ENCODE measurements around the gene AAMP.

Gene AAMP

GRCh38 chr2:218271865-218272530, 2.1 kb upstream of the AAMP start (continued):
- no peak for TF ChIP-seq ZSCAN18 (tag by site-specific recombination; IDR thresholded peaks at IDR 0.05)
- no peak for TF ChIP-seq KLF9 (tag by site-specific recombination; IDR thresholded peaks at IDR 0.05; ENCODE audit: low read depth)
- TF ChIP-seq ZBTB48 (tag by site-specific recombination; IDR thresholded peaks at IDR 0.05), result no peak

- H3K4me1 ChIP-seq (ENCODE audit: control insufficient read depth, insufficient read depth, low read length), result peaks cover 3% of the 10 kb centered on the region; the same call in 1 of the 2 replicates
- no peaks in the 10 kb centered on the region for H3K9me3 ChIP-seq (ENCODE audit: control insufficient read depth, insufficient read depth, low read depth, low read length)
- peaks cover 7 to 55% of the 10 kb centered on the region in 2 experiments; a peak in 2 of 3 replicates for H3K36me3 ChIP-seq (ENCODE audit: control insufficient read depth in 2 of 2, insufficient read depth in 1 of 2, low read length in 2 of 2)
- CTCF ChIA-PET, result interaction anchor here (0.6 to 7.3 kb wide), 21 partner anchors 9 to 1007 kb away, joined by 3 to 89 read pairs (median 4); partner anchors contain the start of genes CATIP and TMBIM1
- POLR2A ChIA-PET, result interaction anchor here (1.4 to 4.3 kb wide), 3 partner anchors 15 to 134 kb away, joined by 4 to 29 read pairs (median 11); no protein-coding TSS in a partner anchor
- no peak overlapping the region for H3K27ac ChIP-seq (ENCODE audit: extremely low read depth, low read depth, low read length)
- peak overlapping the region; percentile 76; the same call in 1 of the 2 replicates for H3K4me3 ChIP-seq (ENCODE audit: low read depth, low read length)
- peak; percentile 58 for TF ChIP-seq PRDM10 (tag by site-specific recombination; IDR thresholded peaks at IDR 0.05)
- TF ChIP-seq GLIS1 (tag by site-specific recombination; IDR thresholded peaks at IDR 0.05), result no peak
These were observed 1.5 kb upstream of the AAMP start for GRCh38 chr2:218271487-218271797.

GRCh38 chr2:218270721-218271486, 967 bp upstream of the AAMP start:
- CTCF ChIA-PET, result interaction anchor here (0.6 to 7.3 kb wide), 29 partner anchors 9 to 1008 kb away, joined by 3 to 89 read pairs (median 4); partner anchors contain the start of genes CATIP and TMBIM1
- TF ChIP-seq ZNF350 (tag by site-specific recombination; IDR thresholded peaks at IDR 0.05) (no peak), ZEB2 (tag by site-specific recombination; IDR thresholded peaks at IDR 0.05) (no peak), ZBTB20 (tag by site-specific recombination; IDR thresholded peaks at IDR 0.05) (peak; percentile 10; the same call in 1 of the 2 replicates), KLF10 (tag by site-specific recombination; IDR thresholded peaks at IDR 0.05) (no peak), ZNF600 (tag by site-specific recombination; IDR thresholded peaks at IDR 0.05) (no peak), RBAK (tag by site-specific recombination; IDR thresholded peaks at IDR 0.05) (no peak), ZNF133 (tag by site-specific recombination; IDR thresholded peaks at IDR 0.05) (no peak), ZNF335 (tag by site-specific recombination; conservative IDR thresholded peaks at IDR 0.05) (peak; percentile 70), ZNF184 (tag by site-specific recombination; IDR thresholded peaks at IDR 0.05) (no peak), ZNF280C (tag by site-specific recombination; IDR thresholded peaks at IDR 0.05) (no peak), ZNF544 (tag by site-specific recombination; IDR thresholded peaks at IDR 0.05) (no peak), ZNF830 (tag by site-specific recombination; IDR thresholded peaks at IDR 0.05; ENCODE audit: low read depth) (no peak), ZBTB48 (tag by site-specific recombination; IDR thresholded peaks at IDR 0.05) (no peak), ZNF266 (tag by site-specific recombination; IDR thresholded peaks at IDR 0.05; ENCODE audit: low read depth) (no peak), ZNF449 (tag by site-specific recombination; IDR thresholded peaks at IDR 0.05) (no peak), ZNF292 (tag by site-specific recombination; IDR thresholded peaks at IDR 0.05; ENCODE audit: borderline replicate concordance, low read depth) (no peak)
- H3K4me3 ChIP-seq (ENCODE audit: low read depth, low read length), result peak overlapping the region; percentile 76
- peaks cover 7 to 55% of the 10 kb centered on the region in 2 experiments; a peak in 2 of 3 replicates for H3K36me3 ChIP-seq (ENCODE audit: control insufficient read depth in 2 of 2, insufficient read depth in 1 of 2, low read length in 2 of 2)
- POLR2A ChIA-PET, result interaction anchor here (0.6 to 4.3 kb wide), 20 partner anchors 9 to 440 kb away, joined by 3 to 29 read pairs (median 6); partner anchors contain the start of genes ARPC2, BCS1L, CTDSP1 and GPBAR1
- H3K4me1 ChIP-seq (ENCODE audit: control insufficient read depth, insufficient read depth, low read length), result peaks cover 3% of the 10 kb centered on the region; the same call in 1 of the 2 replicates
- H3K27ac ChIP-seq (ENCODE audit: extremely low read depth, low read depth, low read length), result peak overlapping the region; percentile 72; the same call in 1 of the 2 replicates
- H3K9me3 ChIP-seq (ENCODE audit: control insufficient read depth, insufficient read depth, low read depth, low read length), result no peaks in the 10 kb centered on the region

Data from HEK293 (cell line).